K562 (cell line): ENCODE results near the gene SPINT1. TPM values are rescaled to one million over a fixed set of nuclear protein-coding genes. Genes with fewer than 3 reads are reported as not detected.

Experiments used
- BHLHE40 ChIP-seq: IDR thresholded peaks from 2 replicates; pipeline ENCODE4 v1.6.1; 2011; ENCODE audit warnings: low read length, improper control_type of control experiment
- EP300 ChIP-seq: IDR thresholded peaks from 2 replicates; pipeline ENCODE4 v1.6.1; 2012; ENCODE audit warnings: low read length, improper control_type of control experiment
- ETV1 ChIP-seq: fragments of 450-650 bp; conservative IDR thresholded peaks from 2 replicates; pipeline ENCODE4 v1.6.1; 2016; ENCODE audit warnings: missing genetic modification characterization, control low read depth, low read depth, missing compliant biosample characterization
- HMBOX1 ChIP-seq: sonication (generic); IDR thresholded peaks from 2 replicates; pipeline ENCODE4 v1.6.1; 2016
- LCOR ChIP-seq: sonication (generic); formaldehyde crosslinking; IDR thresholded peaks from 2 replicates; pipeline ENCODE4 v1.8.0; 2022; ENCODE audit warnings: mild to moderate bottlenecking, missing genetic modification reagents
- MAZ ChIP-seq, 2 experiments: fragments of 450-650 bp in 1 of 2; sonication (generic) in 1 of 2; formaldehyde crosslinking; IDR thresholded peaks in 1 of 2; conservative IDR thresholded peaks in 1 of 2; 2 replicates each; pipeline versions ENCODE4 v1.4.0 to v1.5.0; 2020; ENCODE audit warnings: mild to moderate bottlenecking in 1 of 2, missing genetic modification reagents in 1 of 2
- NBN ChIP-seq: fragments of 450-650 bp; IDR thresholded peaks from 2 replicates; pipeline ENCODE4 v1.6.1; 2016; ENCODE audit warnings: low read depth, mild to moderate bottlenecking
- PML ChIP-seq: IDR thresholded peaks from 2 replicates; pipeline ENCODE4 v1.6.1; 2012; ENCODE audit warnings: low read length, inconsistent platforms
- POLR2AphosphoS5 ChIP-seq: IDR thresholded peaks from 2 replicates; pipeline ENCODE4 v1.6.1; 2011; ENCODE audit warnings: mild to moderate bottlenecking, low read depth, low read length, moderate library complexity; ENCODE audit not compliant: control insufficient read depth, insufficient read depth
- SMARCA5 ChIP-seq: fragments of 450-650 bp; IDR thresholded peaks from 2 replicates; pipeline ENCODE4 v1.6.1; 2016
- TARDBP ChIP-seq: fragments of 450-650 bp; IDR thresholded peaks from 2 replicates; pipeline ENCODE4 v1.6.1; 2016
- XRCC5 ChIP-seq: fragments of 200-400 bp; formaldehyde crosslinking; IDR thresholded peaks from 2 replicates; pipeline ENCODE4 v1.6.1; 2017; ENCODE audit warnings: low read depth, mild to moderate bottlenecking, low read length
- ZNF263 ChIP-seq: sonication (generic); formaldehyde crosslinking; IDR thresholded peaks from 2 replicates; pipeline ENCODE4 v1.8.0; 2022; ENCODE audit warnings: mild to moderate bottlenecking, missing genetic modification reagents, borderline replicate concordance
- ZNF668 ChIP-seq: fragments of 250-450 bp; sonication (Bioruptor Pico); IDR thresholded peaks from 2 replicates; pipeline ENCODE4 v1.8.0; 2022; ENCODE audit warnings: mild to moderate bottlenecking, inconsistent platforms
- polyA plus RNA-seq, 8 experiments: library from polyadenylated mRNA; depleted of rRNA in 4 of 8; stranded (reverse) in 5 of 8; unstranded in 3 of 8; fragments of >200 nt; fragmentation: Nextera tagmentation in 2 of 8; fragmentation: Illumina TruSeq in 1 of 8; extraction: Ambion mirVana in 2 of 8; extraction: Trizol in 1 of 8; gene quantifications; 2 replicates each; pipeline versions ENCODE4 v1.2.1 to v1.2.3, GENCODE V29; 2011 to 2014; ENCODE audit warnings: inconsistent platforms in 1 of 8, missing spikeins in 1 of 8
- total RNA-seq, 7 experiments: library from RNA; depleted of rRNA in 6 of 7; stranded (reverse); fragments of >200 nt in 6 of 7; fragmentation: Illumina TruSeq in 2 of 7; extraction: Trizol in 2 of 7; gene quantifications; 2 replicates each; pipeline versions ENCODE4 v1.2.1 to v1.2.3, GENCODE V29; 2011 to 2021; ENCODE audit warnings: low replicate concordance in 1 of 7
- TF ChIP-seq, protein P1 (sequence below), 3 experiments: IDR thresholded peaks in 2 of 3; conservative IDR thresholded peaks in 1 of 3; 2 replicates each; pipeline ENCODE4 v1.5.1; 2011 to 2012; ENCODE audit warnings: low read length in 3 of 3, mild to moderate bottlenecking in 3 of 3, control low read depth in 2 of 3, improper control_type of control experiment in 1 of 3, inconsistent platforms in 1 of 3, low read depth in 1 of 3, mixed read lengths in 1 of 3, moderate library complexity in 1 of 3; ENCODE audit not compliant: insufficient read depth in 2 of 3
- TF ChIP-seq, protein P2 (sequence below), 2 experiments: fragments of 450-650 bp; formaldehyde crosslinking in 1 of 2; IDR thresholded peaks; 2 replicates each; pipeline versions ENCODE4 v1.4.0 to v1.6.1; 2014 to 2020; ENCODE audit warnings: mild to moderate bottlenecking in 2 of 2, borderline replicate concordance in 1 of 2, low read depth in 1 of 2

The SPINT1 gene
- total and polyA plus RNA-seq, 9 of the 15 experiments (the other 6 are each of a cell fraction or from before 2014, with no cell fraction given) = 0.78 to 4.5 (median 1.5) TPM

GRCh38 chr15:40847223-40847961 lies 3.5 kb downstream of the SPINT1 start (continued):
- TF ChIP-seq NBN (0 out of 2 replicates have a peak, but pooled peaks have one; percentile 67), BHLHE40 (peak; percentile 29; the same call in 1 of the 2 replicates), LCOR (CRISPR knock-in tag) (no peak), ZNF668 (no peak), XRCC5 (0 out of 2 replicates have a peak, but pooled peaks have one; percentile 40), PML (no peak), TARDBP (peak; percentile 54; the same call in 1 of the 2 replicates), MAZ (CRISPR knock-in tag; conservative IDR thresholded peaks at IDR 0.05 in 1 of 2, IDR thresholded peaks at IDR 0.05 in 1 of 2) (peak; percentile 48 to 67; a peak in 3 of 4 replicates), ETV1 (tag) (peak; percentile 65), HMBOX1 (peak; percentile 83; the same call in 1 of the 2 replicates), EP300 (peak; percentile 44; the same call in 1 of the 2 replicates), ZNF263 (CRISPR knock-in tag) (peak; percentile 7; the same call in 1 of the 2 replicates), SMARCA5 (peak; percentile 83; the same call in 1 of the 2 replicates), POLR2AphosphoS5 (0 out of 2 replicates have a peak, but pooled peaks have one; percentile 45)
- TF ChIP-seq, protein P1, sequence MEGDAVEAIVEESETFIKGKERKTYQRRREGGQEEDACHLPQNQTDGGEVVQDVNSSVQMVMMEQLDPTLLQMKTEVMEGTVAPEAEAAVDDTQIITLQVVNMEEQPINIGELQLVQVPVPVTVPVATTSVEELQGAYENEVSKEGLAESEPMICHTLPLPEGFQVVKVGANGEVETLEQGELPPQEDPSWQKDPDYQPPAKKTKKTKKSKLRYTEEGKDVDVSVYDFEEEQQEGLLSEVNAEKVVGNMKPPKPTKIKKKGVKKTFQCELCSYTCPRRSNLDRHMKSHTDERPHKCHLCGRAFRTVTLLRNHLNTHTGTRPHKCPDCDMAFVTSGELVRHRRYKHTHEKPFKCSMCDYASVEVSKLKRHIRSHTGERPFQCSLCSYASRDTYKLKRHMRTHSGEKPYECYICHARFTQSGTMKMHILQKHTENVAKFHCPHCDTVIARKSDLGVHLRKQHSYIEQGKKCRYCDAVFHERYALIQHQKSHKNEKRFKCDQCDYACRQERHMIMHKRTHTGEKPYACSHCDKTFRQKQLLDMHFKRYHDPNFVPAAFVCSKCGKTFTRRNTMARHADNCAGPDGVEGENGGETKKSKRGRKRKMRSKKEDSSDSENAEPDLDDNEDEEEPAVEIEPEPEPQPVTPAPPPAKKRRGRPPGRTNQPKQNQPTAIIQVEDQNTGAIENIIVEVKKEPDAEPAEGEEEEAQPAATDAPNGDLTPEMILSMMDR (IDR thresholded peaks at IDR 0.05 in 2 of 3, conservative IDR thresholded peaks at IDR 0.05 in 1 of 3; ENCODE audit: insufficient read depth in 2 of 3, low read depth in 1 of 3, low read length in 3 of 3) = peak; percentile 10 to 20 (median 15); a peak in 2 of 6 replicates
- TF ChIP-seq, protein P2, sequence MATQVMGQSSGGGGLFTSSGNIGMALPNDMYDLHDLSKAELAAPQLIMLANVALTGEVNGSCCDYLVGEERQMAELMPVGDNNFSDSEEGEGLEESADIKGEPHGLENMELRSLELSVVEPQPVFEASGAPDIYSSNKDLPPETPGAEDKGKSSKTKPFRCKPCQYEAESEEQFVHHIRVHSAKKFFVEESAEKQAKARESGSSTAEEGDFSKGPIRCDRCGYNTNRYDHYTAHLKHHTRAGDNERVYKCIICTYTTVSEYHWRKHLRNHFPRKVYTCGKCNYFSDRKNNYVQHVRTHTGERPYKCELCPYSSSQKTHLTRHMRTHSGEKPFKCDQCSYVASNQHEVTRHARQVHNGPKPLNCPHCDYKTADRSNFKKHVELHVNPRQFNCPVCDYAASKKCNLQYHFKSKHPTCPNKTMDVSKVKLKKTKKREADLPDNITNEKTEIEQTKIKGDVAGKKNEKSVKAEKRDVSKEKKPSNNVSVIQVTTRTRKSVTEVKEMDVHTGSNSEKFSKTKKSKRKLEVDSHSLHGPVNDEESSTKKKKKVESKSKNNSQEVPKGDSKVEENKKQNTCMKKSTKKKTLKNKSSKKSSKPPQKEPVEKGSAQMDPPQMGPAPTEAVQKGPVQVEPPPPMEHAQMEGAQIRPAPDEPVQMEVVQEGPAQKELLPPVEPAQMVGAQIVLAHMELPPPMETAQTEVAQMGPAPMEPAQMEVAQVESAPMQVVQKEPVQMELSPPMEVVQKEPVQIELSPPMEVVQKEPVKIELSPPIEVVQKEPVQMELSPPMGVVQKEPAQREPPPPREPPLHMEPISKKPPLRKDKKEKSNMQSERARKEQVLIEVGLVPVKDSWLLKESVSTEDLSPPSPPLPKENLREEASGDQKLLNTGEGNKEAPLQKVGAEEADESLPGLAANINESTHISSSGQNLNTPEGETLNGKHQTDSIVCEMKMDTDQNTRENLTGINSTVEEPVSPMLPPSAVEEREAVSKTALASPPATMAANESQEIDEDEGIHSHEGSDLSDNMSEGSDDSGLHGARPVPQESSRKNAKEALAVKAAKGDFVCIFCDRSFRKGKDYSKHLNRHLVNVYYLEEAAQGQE (IDR thresholded peaks at IDR 0.05; ENCODE audit: borderline replicate concordance) = peak; percentile 68
- TF ChIP-seq, protein P2 (CRISPR knock-in tag; IDR thresholded peaks at IDR 0.05; ENCODE audit: low read depth) = no peak
